CD4-positive, alpha-beta T cell (primary cell): Measurements from ENCODE around the gene STK32C. TPM values are rescaled to one million over a fixed set of nuclear protein-coding genes. Genes with fewer than 3 reads are reported as not detected.

ENCODE experiments used
- ATAC-seq: fragments of 200-7000 bp; cut with Tn5 transposase; one replicate; pipeline ENCODE4 v1.10.0; 2022; ENCODE audit warnings: mild to moderate bottlenecking; ENCODE audit not compliant: poor library complexity
- CTCF ChIA-PET: fragments of 350-600 bp; sonication (Branson Sonifier 250); formaldehyde crosslinking; loops from one replicate; lab custom pipeline; 2021; ENCODE audit warnings: antibody characterized with exemption, inconsistent platforms; lab: Charles Lee
- POLR2A ChIA-PET: fragments of 350-600 bp; sonication (Branson Sonifier 250); formaldehyde crosslinking; loops from one replicate; lab custom pipeline; 2021; ENCODE audit warnings: antibody characterized with exemption, inconsistent platforms; lab: Charles Lee
- DNase-seq, 14 experiments: peaks; one replicate each; pipeline ENCODE4 v3.0.0-alpha.2; 2013 to 2020; ENCODE audit warnings: mixed read lengths in 2 of 14
- H3K27ac ChIP-seq, 2 donors: one replicate each; pipeline versions ENCODE4 v1.5.1 to v1.7.0; 2013; ENCODE audit warnings: low read length in 2 of 2, low read depth in 1 of 2, mild to moderate bottlenecking in 1 of 2
- H3K27me3 ChIP-seq, 2 experiments: 1 replicate in 1 of 2; 2 replicates in 1 of 2; pipeline versions ENCODE4 v1.6.1 to v1.7.0; 2013; ENCODE audit warnings: low read length in 2 of 2, control low read depth in 1 of 2, mild to moderate bottlenecking in 1 of 2, moderate library complexity in 1 of 2; ENCODE audit not compliant: insufficient read depth in 2 of 2, control insufficient read depth in 1 of 2
- H3K36me3 ChIP-seq: one replicate; pipeline ENCODE4 v1.6.1; 2013; ENCODE audit warnings: low read length, control low read depth; ENCODE audit not compliant: insufficient read depth
- H3K4me1 ChIP-seq: one replicate; pipeline ENCODE4 v1.6.1; 2013; ENCODE audit warnings: low read length, control low read depth; ENCODE audit not compliant: insufficient read depth
- H3K4me3 ChIP-seq: one replicate; pipeline ENCODE4 v1.5.1; 2013; ENCODE audit warnings: mild to moderate bottlenecking, low read length, moderate library complexity
- H3K9me3 ChIP-seq, 2 experiments: 1 replicate in 1 of 2; 2 replicates in 1 of 2; pipeline versions ENCODE4 v1.6.1 to v1.7.0; 2013; ENCODE audit warnings: low read length in 2 of 2, mild to moderate bottlenecking in 2 of 2, control low read depth in 1 of 2, moderate library complexity in 1 of 2; ENCODE audit not compliant: control insufficient read depth in 1 of 2, insufficient read depth in 1 of 2
- H3K27ac Mint-ChIP-seq: one replicate; pipeline ENCODE4 v1.8.0; 2020; ENCODE audit warnings: mixed read lengths
- H3K27me3 Mint-ChIP-seq: one replicate; pipeline ENCODE4 v1.8.0; 2021; ENCODE audit warnings: mixed read lengths
- H3K36me3 Mint-ChIP-seq: one replicate; pipeline ENCODE4 v1.8.0; 2021; ENCODE audit warnings: low read depth, mixed read lengths
- H3K4me1 Mint-ChIP-seq: one replicate; pipeline ENCODE4 v1.8.0; 2021; ENCODE audit warnings: low read depth, mixed read lengths
- H3K4me3 Mint-ChIP-seq: one replicate; pipeline ENCODE4 v1.8.0; 2020; ENCODE audit warnings: mild to moderate bottlenecking, mixed read lengths
- H3K9me3 Mint-ChIP-seq: one replicate; pipeline ENCODE4 v1.8.0; 2020; ENCODE audit warnings: mixed read lengths
- intact Hi-C, 2 experiments: fragments of 100-400 bp; cut with DNase I in 1 of 2; cut with micrococcal nuclease in 1 of 2; formaldehyde crosslinking; loops; one replicate each; pipeline versions ENCODE4 v1.15.1 to v1.9.0; 2023 to 2025; cut with DNase I, micrococcal nuclease
- total RNA-seq, 174 experiments: library from RNA in 2 of 174; stranded (reverse) in 2 of 174; gene quantifications; one replicate each; pipeline ENCODE4 v1.2.3 and lab custom pipeline; 2021 to 2026
- TF ChIP-seq, protein P1 (sequence below): fragments of 200-600 bp; IDR thresholded peaks from one replicate; pipeline ENCODE4 v1.8.0; 2022; ENCODE audit warnings: antibody characterized with exemption, mild to moderate bottlenecking

STK32C gene
- total RNA-seq, 2 experiments from 2014 or later = 4.9 to 5.2 TPM

DNA sequence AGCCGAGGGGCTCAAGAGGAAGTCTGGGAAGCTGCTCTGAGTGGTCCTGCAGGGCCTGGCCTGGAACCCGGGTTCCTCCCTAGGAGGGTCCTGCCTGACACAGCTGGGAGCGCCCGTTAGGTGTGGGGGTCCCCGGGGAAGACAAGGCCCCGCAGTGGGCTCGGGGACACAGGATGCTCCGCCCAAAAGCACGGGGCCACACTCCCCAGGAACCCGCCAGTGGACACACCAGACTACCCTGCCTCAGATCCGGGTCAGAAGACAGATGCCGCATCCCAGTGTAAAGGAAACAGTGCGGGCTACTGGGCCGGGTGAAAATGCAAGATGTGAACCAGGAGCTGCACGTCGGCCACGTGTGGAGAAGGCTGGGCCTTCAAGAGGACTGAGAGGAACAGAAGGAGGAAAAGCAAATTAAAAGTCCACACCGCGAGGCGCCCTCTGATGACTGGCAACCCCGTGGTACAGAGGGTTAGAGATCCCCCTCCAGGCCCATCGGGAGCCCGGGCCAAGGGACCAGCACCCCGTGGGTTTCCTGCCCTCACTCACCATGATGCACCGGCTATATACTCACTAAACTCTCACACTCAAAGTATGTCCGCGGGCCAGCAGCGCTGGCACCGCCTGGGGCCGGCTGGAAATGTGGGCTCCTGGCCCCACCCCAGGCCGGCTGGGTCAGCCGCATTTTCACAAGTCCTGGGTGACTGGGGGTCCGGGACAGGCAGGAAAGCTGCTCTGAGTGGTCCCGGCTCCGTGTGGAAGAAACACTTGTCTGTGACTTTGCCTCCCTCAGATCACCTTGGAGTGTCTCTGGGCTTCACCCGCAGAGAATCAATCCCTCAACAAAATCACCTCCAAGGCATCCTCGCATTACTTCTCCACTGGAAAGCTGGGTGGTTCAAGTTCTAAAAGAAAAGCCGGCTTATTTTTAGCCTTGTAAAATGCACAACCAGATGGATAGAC lies 6.1 kb downstream of the STK32C start:
- POLR2A ChIA-PET = no interaction called here
- Mint-ChIP-seq H3K27ac (no peak overlapping the region), H3K27me3 (no peaks in the 10 kb centered on the region), H3K9me3 (no peaks in the 10 kb centered on the region), H3K4me3 (no peak overlapping the region), H3K4me1 (peaks cover 13% of the 10 kb centered on the region), H3K36me3 (no peaks in the 10 kb centered on the region)
- no peak overlapping the region for H3K4me3 ChIP-seq
- ATAC-seq (no peak), DNase-seq (no peak)
- no peaks in the 10 kb centered on the region for H3K27me3 ChIP-seq
- no peak overlapping the region for H3K27ac ChIP-seq
- H3K36me3 ChIP-seq = no peaks in the 10 kb centered on the region
- CTCF ChIA-PET = no interaction called here
- no peaks in the 10 kb centered on the region for H3K9me3 ChIP-seq
- TF ChIP-seq, protein P1, sequence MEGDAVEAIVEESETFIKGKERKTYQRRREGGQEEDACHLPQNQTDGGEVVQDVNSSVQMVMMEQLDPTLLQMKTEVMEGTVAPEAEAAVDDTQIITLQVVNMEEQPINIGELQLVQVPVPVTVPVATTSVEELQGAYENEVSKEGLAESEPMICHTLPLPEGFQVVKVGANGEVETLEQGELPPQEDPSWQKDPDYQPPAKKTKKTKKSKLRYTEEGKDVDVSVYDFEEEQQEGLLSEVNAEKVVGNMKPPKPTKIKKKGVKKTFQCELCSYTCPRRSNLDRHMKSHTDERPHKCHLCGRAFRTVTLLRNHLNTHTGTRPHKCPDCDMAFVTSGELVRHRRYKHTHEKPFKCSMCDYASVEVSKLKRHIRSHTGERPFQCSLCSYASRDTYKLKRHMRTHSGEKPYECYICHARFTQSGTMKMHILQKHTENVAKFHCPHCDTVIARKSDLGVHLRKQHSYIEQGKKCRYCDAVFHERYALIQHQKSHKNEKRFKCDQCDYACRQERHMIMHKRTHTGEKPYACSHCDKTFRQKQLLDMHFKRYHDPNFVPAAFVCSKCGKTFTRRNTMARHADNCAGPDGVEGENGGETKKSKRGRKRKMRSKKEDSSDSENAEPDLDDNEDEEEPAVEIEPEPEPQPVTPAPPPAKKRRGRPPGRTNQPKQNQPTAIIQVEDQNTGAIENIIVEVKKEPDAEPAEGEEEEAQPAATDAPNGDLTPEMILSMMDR = no peak
- peaks cover 12% of the 10 kb centered on the region for H3K4me1 ChIP-seq
- intact Hi-C loops = loop anchor here in 1 of 2 experiments (10.0 kb wide), 1 partner anchor 963 kb away; no protein-coding TSS in a partner anchor

GRCh38 chr10:132300582-132300981 lies 7.2 kb downstream of the STK32C start:
- H3K27me3 ChIP-seq = no peaks in the 10 kb centered on the region
- intact Hi-C loops = loop anchor here in 1 of 2 experiments (10.0 kb wide), 1 partner anchor 964 kb away; no protein-coding TSS in a partner anchor
- Mint-ChIP-seq H3K4me1 (peaks cover 4% of the 10 kb centered on the region), H3K4me3 (no peak overlapping the region), H3K36me3 (no peaks in the 10 kb centered on the region), H3K27me3 (no peaks in the 10 kb centered on the region), H3K9me3 (no peaks in the 10 kb centered on the region), H3K27ac (no peak overlapping the region)
- peaks cover 6% of the 10 kb centered on the region for H3K4me1 ChIP-seq
- no peak overlapping the region for H3K27ac ChIP-seq
- ChIA-PET CTCF (no interaction called here), POLR2A (no interaction called here)
- TF ChIP-seq, protein P1 = no peak
- DNase-seq = no peak
- no peaks in the 10 kb centered on the region for H3K36me3 ChIP-seq
- no peak for ATAC-seq
- no peaks in the 10 kb centered on the region for H3K9me3 ChIP-seq
- no peak overlapping the region for H3K4me3 ChIP-seq

- H3K4me1 Mint-ChIP-seq = peaks cover 4% of the 10 kb centered on the region
- H3K4me3 Mint-ChIP-seq = no peak overlapping the region
- peaks cover 6% of the 10 kb centered on the region for H3K4me1 ChIP-seq
- no peak for ATAC-seq
- H3K9me3 Mint-ChIP-seq = no peaks in the 10 kb centered on the region
- no peaks in the 10 kb centered on the region for H3K36me3 ChIP-seq
- intact Hi-C loops = loop anchor here in 1 of 2 experiments (10.0 kb wide), 1 partner anchor 965 kb away; no protein-coding TSS in a partner anchor
- ChIA-PET CTCF (no interaction called here), POLR2A (no interaction called here)
- H3K27me3 ChIP-seq = no peaks in the 10 kb centered on the region
- no peaks in the 10 kb centered on the region for H3K36me3 Mint-ChIP-seq
- DNase-seq = no peak
- no peaks in the 10 kb centered on the region for H3K9me3 ChIP-seq
- H3K27me3 Mint-ChIP-seq = no peaks in the 10 kb centered on the region
- TF ChIP-seq, protein P1 = no peak
- no peak overlapping the region for H3K4me3 ChIP-seq
- H3K27ac ChIP-seq = no peak overlapping the region
- no peak overlapping the region for H3K27ac Mint-ChIP-seq
These were observed 8.1 kb downstream of the STK32C start for GRCh38 chr10:132299371-132300336.
